ENCODE measurements around the gene SNX33. TPM values are rescaled to one million over a fixed set of nuclear protein-coding genes. Genes with fewer than 3 reads are reported as not detected.
A peak's percentile ranks its signal among the peaks of the same experiment; 100 is the strongest.

The SNX33 gene
- total and polyA plus RNA-seq, 2 of the 13 experiments (the other 11 are each of a cell fraction or from before 2014, with no cell fraction given), result 11.0 to 11.6 TPM

DNA sequence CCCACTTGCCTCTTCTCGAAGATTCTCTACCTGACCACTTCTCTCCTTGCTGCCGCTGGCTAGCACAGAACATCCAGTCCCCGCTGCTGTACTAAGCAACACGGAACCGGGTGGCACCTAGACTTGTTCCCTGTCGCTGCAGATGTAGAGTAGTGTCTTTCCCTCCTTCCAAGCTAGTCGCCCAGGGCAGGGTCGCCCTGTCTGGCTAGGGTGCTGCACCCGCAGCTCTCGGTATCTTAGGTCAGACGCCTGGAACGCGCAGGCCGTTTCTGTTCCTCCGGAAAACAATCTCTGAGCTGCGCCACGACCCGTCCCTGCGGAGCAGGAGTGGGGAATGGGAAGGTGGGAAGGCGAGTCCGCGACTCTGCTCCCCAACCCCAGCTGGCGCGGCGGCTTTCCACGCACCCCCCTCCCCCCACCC lies 758 bp upstream of the SNX33 start (continued):
- TF ChIP-seq ZNF772 (CRISPR knock-in tag; IDR thresholded peaks at IDR 0.05) (peak; percentile 53; the same call in 1 of the 2 replicates), ZNF562 (CRISPR knock-in tag; IDR thresholded peaks at IDR 0.05; ENCODE audit: borderline replicate concordance) (no peak), JUND (CRISPR knock-in tag; IDR thresholded peaks at IDR 0.05) (no peak), GABPA (IDR thresholded peaks at IDR 0.05; ENCODE audit: low read depth, low read length) (no peak), GABPA (CRISPR knock-in tag; IDR thresholded peaks at IDR 0.05; ENCODE audit: low read depth) (no peak), ZBTB26 (CRISPR knock-in tag; IDR thresholded peaks at IDR 0.05; ENCODE audit: borderline replicate concordance) (no peak), HHEX (CRISPR knock-in tag; IDR thresholded peaks at IDR 0.05) (no peak), HDAC6 (IDR thresholded peaks at IDR 0.05; ENCODE audit: low read depth, low read length) (no peak), PHB2 (IDR thresholded peaks at IDR 0.05; ENCODE audit: partially characterized antibody) (no peak), ZNF7 (CRISPR knock-in tag; IDR thresholded peaks at IDR 0.05) (no peak), LBX2 (CRISPR knock-in tag; IDR thresholded peaks at IDR 0.05; ENCODE audit: borderline replicate concordance) (no peak), GTF3A (CRISPR knock-in tag; conservative IDR thresholded peaks at IDR 0.05) (no peak), ZMYM4 (CRISPR knock-in tag; IDR thresholded peaks at IDR 0.05) (no peak), FOXM1 (CRISPR knock-in tag; IDR thresholded peaks at IDR 0.05) (no peak), TBX3 (IDR thresholded peaks at IDR 0.05; ENCODE audit: borderline replicate concordance) (no peak), ZNF468 (CRISPR knock-in tag; IDR thresholded peaks at IDR 0.05) (no peak), RAD51 (IDR thresholded peaks at IDR 0.05; ENCODE audit: borderline replicate concordance) (no peak), AKAP8 (CRISPR knock-in tag; IDR thresholded peaks at IDR 0.05) (no peak), CEBPG (CRISPR knock-in tag; IDR thresholded peaks at IDR 0.05) (no peak), ZSCAN29 (CRISPR knock-in tag; conservative IDR thresholded peaks at IDR 0.05) (no peak), ZNF503 (CRISPR knock-in tag; IDR thresholded peaks at IDR 0.05) (no peak)
- TF ChIP-seq, protein P1, sequence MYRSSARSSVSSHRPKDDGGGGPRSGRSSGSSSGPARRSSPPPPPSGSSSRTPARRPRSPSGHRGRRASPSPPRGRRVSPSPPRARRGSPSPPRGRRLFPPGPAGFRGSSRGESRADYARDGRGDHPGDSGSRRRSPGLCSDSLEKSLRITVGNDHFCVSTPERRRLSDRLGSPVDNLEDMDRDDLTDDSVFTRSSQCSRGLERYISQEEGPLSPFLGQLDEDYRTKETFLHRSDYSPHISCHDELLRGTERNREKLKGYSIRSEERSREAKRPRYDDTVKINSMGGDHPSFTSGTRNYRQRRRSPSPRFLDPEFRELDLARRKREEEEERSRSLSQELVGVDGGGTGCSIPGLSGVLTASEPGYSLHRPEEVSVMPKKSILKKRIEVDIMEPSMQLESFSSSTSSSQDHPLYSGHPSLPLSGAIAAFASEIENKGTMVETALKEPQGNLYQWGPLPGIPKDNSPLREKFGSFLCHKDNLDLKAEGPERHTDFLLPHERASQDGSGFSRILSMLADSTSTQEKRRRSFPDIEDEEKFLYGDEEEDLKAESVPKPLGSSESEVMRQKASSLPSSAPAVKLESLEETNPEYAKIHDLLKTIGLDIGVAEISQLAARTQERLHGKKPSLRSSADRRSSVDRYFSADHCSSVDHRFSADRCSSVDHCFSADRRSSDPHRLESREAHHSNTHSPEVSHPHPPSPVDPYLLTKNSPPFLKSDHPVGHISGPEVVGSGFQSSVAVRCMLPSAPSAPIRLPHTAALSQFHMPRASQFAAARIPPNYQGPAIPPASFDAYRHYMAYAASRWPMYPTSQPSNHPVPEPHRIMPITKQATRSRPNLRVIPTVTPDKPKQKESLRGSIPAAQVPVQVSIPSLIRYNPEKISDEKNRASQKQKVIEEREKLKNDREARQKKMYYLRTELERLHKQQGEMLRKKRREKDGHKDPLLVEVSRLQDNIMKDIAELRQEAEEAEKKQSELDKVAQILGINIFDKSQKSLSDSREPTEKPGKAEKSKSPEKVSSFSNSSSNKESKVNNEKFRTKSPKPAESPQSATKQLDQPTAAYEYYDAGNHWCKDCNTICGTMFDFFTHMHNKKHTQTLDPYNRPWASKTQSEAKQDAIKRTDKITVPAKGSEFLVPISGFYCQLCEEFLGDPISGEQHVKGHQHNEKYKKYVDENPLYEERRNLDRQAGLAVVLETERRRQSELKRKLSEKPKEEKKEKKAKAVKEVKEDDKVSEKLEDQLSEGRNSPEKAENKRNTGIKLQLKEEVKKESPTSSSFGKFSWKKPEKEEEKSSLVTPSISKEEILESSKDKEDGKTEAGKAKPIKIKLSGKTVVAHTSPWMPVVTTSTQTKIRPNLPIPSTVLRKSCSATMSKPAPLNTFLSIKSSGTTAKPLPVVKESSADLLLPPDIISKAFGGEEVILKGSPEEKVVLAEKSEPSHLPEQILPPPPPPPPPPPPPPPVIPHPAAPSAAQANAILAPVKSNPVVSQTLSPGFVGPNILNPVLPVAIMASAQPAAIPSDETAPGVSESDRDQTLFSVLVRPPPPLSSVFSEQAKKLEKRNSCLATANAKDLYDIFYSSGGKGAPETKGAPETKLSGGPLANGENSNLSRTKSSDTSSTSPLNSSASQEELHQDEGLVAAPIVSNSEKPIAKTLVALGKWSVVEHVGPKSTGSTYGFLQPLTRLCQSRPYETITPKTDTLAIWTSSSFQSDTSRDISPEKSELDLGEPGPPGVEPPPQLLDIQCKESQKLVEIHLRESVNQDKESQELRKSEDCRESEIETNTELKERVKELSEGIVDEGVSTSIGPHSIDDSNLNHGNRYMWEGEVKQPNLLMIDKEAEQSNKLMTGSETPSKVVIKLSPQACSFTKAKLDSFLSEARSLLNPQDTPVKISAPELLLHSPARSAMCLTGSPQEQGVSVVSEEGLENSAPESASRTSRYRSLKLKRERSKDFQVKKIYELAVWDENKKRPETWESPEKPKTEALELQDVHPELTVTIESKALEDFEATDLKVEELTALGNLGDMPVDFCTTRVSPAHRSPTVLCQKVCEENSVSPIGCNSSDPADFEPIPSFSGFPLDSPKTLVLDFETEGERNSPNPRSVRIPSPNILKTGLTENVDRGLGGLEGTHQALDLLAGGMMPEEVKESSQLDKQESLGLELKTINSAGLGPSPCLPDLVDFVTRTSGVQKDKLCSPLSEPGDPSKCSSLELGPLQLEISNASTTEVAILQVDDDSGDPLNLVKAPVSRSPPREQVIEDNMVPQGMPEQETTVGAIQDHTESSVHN (CRISPR knock-in tag; IDR thresholded peaks at IDR 0.05), result no peak
